IMR-90 (cell line): Measurements from ENCODE around the gene LMAN2L. TPM values are rescaled to one million over a fixed set of nuclear protein-coding genes. Genes with fewer than 3 reads are reported as not detected.

Source experiments
- ATAC-seq: fragments of 200-7000 bp; cut with Tn5 transposase; 2 replicates; pipeline ENCODE4 v1.9.1; 2020; ENCODE audit warnings: low read depth, mild to moderate bottlenecking, moderate library complexity
- BruUV-seq: library from RNA; stranded (reverse); fragments of 400-500 nt; replicated peaks from 2 replicates; lab custom pipeline; 2021; lab: Mats Ljungman, UMichigan
- CTCF ChIA-PET: fragments of 300-600 bp; formaldehyde crosslinking; extraction: SDS; loops from one replicate; lab custom pipeline; 2021; ENCODE audit warnings: antibody characterized with exemption; lab: Yijun Ruan, JAX
- POLR2A ChIA-PET: fragments of 300-600 bp; sonication (Branson Sonifier 250); formaldehyde crosslinking; loops from one replicate; lab custom pipeline; 2022; ENCODE audit warnings: antibody characterized with exemption; ENCODE audit not compliant: unreplicated experiment; lab: Charles Lee
- DNase-seq: peaks from one replicate; pipeline ENCODE4 v3.0.0; 2013
- H2AFZ ChIP-seq: replicated peaks from 2 replicates; pipeline ENCODE3; 2013; ENCODE audit warnings: low read length, mild to moderate bottlenecking; ENCODE audit not compliant: poor library complexity
- H2AK5ac ChIP-seq: 2 replicates; pipeline ENCODE4 v1.6.1; 2013; ENCODE audit warnings: low read depth, low read length, inconsistent platforms
- H2AK9ac ChIP-seq: replicated peaks from 2 replicates; pipeline ENCODE3; 2013; ENCODE audit warnings: mild to moderate bottlenecking, low read depth, low read length, moderate library complexity; ENCODE audit not compliant: poor library complexity
- H2BK120ac ChIP-seq: 2 replicates; pipeline ENCODE4 v1.6.1; 2013; ENCODE audit warnings: low read depth, low read length, inconsistent platforms
- H2BK15ac ChIP-seq: 3 replicates; pipeline ENCODE4 v1.6.1; 2013; ENCODE audit warnings: low read depth, low read length, inconsistent platforms
- H2BK20ac ChIP-seq: 2 replicates; pipeline ENCODE4 v1.6.1; 2013; ENCODE audit warnings: low read depth, mild to moderate bottlenecking, inconsistent platforms, low read length, moderate library complexity
- H2BK5ac ChIP-seq: 2 replicates; pipeline ENCODE4 v1.6.1; 2013; ENCODE audit warnings: mild to moderate bottlenecking, low read depth, low read length, inconsistent platforms; ENCODE audit not compliant: poor library complexity, severe bottlenecking
- H3K14ac ChIP-seq: replicated peaks from 2 replicates; pipeline ENCODE4 v1.6.1; 2013; ENCODE audit warnings: low read depth, low read length, inconsistent platforms
- H3K18ac ChIP-seq: 2 replicates; pipeline ENCODE4 v1.6.1; 2013; ENCODE audit warnings: low read depth, low read length, control low read depth
- H3K23ac ChIP-seq: 2 replicates; pipeline ENCODE4 v1.6.1; 2013; ENCODE audit warnings: low read depth, low read length, inconsistent platforms
- H3K27ac ChIP-seq: 2 replicates; pipeline ENCODE4 v1.5.1; 2013; ENCODE audit warnings: mild to moderate bottlenecking, control low read depth, low read length; ENCODE audit not compliant: insufficient read depth
- H3K27me3 ChIP-seq: 2 replicates; pipeline ENCODE4 v1.6.1; 2013; ENCODE audit warnings: low read length; ENCODE audit not compliant: control insufficient read depth, insufficient read depth
- H3K36me3 ChIP-seq: 2 replicates; pipeline ENCODE4 v1.6.1; 2013; ENCODE audit warnings: low read length, mixed read lengths; ENCODE audit not compliant: control insufficient read depth, insufficient read depth
- H3K4ac ChIP-seq: 2 replicates; pipeline ENCODE4 v1.6.1; 2013; ENCODE audit warnings: low read depth, low read length, inconsistent platforms
- H3K4me1 ChIP-seq: 2 replicates; pipeline ENCODE4 v1.6.1; 2013; ENCODE audit warnings: low read length, mixed read lengths; ENCODE audit not compliant: control insufficient read depth, insufficient read depth
- H3K4me2 ChIP-seq: 2 replicates; pipeline ENCODE4 v1.6.1; 2013; ENCODE audit warnings: low read depth, mild to moderate bottlenecking, control low read depth, low read length, moderate library complexity
- H3K4me3 ChIP-seq: 2 replicates; pipeline ENCODE4 v1.5.1; 2013; ENCODE audit warnings: low read depth, mild to moderate bottlenecking, control low read depth, low read length, moderate library complexity; ENCODE audit not compliant: insufficient read depth
- H3K56ac ChIP-seq: 2 replicates; pipeline ENCODE4 v1.6.1; 2013; ENCODE audit warnings: low read length, inconsistent platforms; ENCODE audit not compliant: insufficient read depth; ENCODE audit errors: extremely low read depth
- H3K79me1 ChIP-seq, 2 experiments: 2 replicates each; pipeline ENCODE4 v1.6.1; 2013; ENCODE audit warnings: low read length in 2 of 2, inconsistent platforms in 1 of 2, low read depth in 1 of 2
- H3K9ac ChIP-seq: 2 replicates; pipeline ENCODE4 v1.6.1; 2013; ENCODE audit warnings: low read depth, low read length, control low read depth
- H3K9me1 ChIP-seq: 2 replicates; pipeline ENCODE4 v1.6.1; 2013; ENCODE audit warnings: low read length, inconsistent platforms; ENCODE audit not compliant: insufficient read depth
- H3K9me3 ChIP-seq: 2 replicates; pipeline ENCODE4 v1.6.1; 2013; ENCODE audit warnings: low read length; ENCODE audit not compliant: control insufficient read depth, insufficient read depth
- H4K20me1 ChIP-seq: 2 replicates; pipeline ENCODE4 v1.6.1; 2013; ENCODE audit warnings: low read length, inconsistent platforms; ENCODE audit not compliant: insufficient read depth
- H4K5ac ChIP-seq: 2 replicates; pipeline ENCODE4 v1.6.1; 2013; ENCODE audit warnings: mild to moderate bottlenecking, low read depth, low read length, control low read depth
- H4K8ac ChIP-seq, 2 experiments: 2 replicates each; pipeline ENCODE4 v1.6.1; 2013; ENCODE audit warnings: low read depth in 2 of 2, low read length in 2 of 2, control low read depth in 1 of 2, inconsistent platforms in 1 of 2
- H4K91ac ChIP-seq: 2 replicates; pipeline ENCODE4 v1.6.1; 2013; ENCODE audit warnings: low read depth, low read length, inconsistent platforms; ENCODE audit not compliant: insufficient read depth
- CEBPB ChIP-seq: IDR thresholded peaks from 2 replicates; pipeline ENCODE4 v1.6.1; 2012; ENCODE audit warnings: low read depth, low read length, improper control_type of control experiment
- CHD1 ChIP-seq: IDR thresholded peaks from 2 replicates; pipeline ENCODE4 v1.6.1; 2012; ENCODE audit warnings: low read depth, low read length, improper control_type of control experiment
- MXI1 ChIP-seq: IDR thresholded peaks from 2 replicates; pipeline ENCODE4 v1.6.1; 2012; ENCODE audit warnings: low read depth, mild to moderate bottlenecking, low read length, moderate library complexity, borderline replicate concordance
- POLR2A ChIP-seq: IDR thresholded peaks from 2 replicates; pipeline ENCODE4 v1.6.1; 2012; ENCODE audit warnings: mild to moderate bottlenecking, low read depth, low read length
- RCOR1 ChIP-seq: IDR thresholded peaks from 2 replicates; pipeline ENCODE4 v1.6.1; 2012; ENCODE audit warnings: mild to moderate bottlenecking, low read length, improper control_type of control experiment; ENCODE audit not compliant: insufficient replicate concordance
- RFX5 ChIP-seq: IDR thresholded peaks from 2 replicates; pipeline ENCODE4 v1.8.0; 2012; ENCODE audit warnings: low read depth, mild to moderate bottlenecking, low read length, moderate library complexity
- SMC3 ChIP-seq: fragments of 150-350 bp; IDR thresholded peaks from 2 replicates; pipeline ENCODE4 v1.6.1; 2016; ENCODE audit warnings: low read depth, mild to moderate bottlenecking, antibody characterized with exemption, low read length, moderate library complexity
- USF2 ChIP-seq: fragments of 150-350 bp; IDR thresholded peaks from 2 replicates; pipeline ENCODE4 v1.6.1; 2017; ENCODE audit warnings: mild to moderate bottlenecking, antibody characterized with exemption, low read length, low read depth
- WGBS, 2 experiments: methylation state at CpG; one replicate each; pipeline versions ENCODE4 v1.1.5 to v1.1.7; 2013; ENCODE audit warnings: missing lambda C conversion rate in 2 of 2; ENCODE audit not compliant: insufficient read length in 1 of 2; ENCODE audit errors: extremely low coverage in 2 of 2; 5-methylcytosine and 5-hydroxymethylcytosine counted together
- dilution Hi-C: fragments of 300-500 bp; cut with HindIII; formaldehyde crosslinking; loops from one replicate; pipeline ENCODE4 v1.14.3; 2018; ENCODE audit warnings: low sequenced_read_pairs; ENCODE audit not compliant: unreplicated experiment
- in situ Hi-C: fragments of 300-500 bp; cut with MboI; formaldehyde crosslinking; loops from 3 replicates; pipeline ENCODE4 v1.14.3; 2019; ENCODE audit warnings: low sequenced_read_pairs, inconsistent platforms, mixed read lengths
- intact Hi-C: fragments of 100-400 bp; cut with micrococcal nuclease; formaldehyde crosslinking; loops from 2 replicates; pipeline ENCODE4 v1.10.0; 2022
- polyA plus RNA-seq, 3 experiments: library from polyadenylated mRNA; depleted of rRNA; stranded (reverse); fragments of >200 nt; gene quantifications; 2 replicates each; pipeline ENCODE4 v1.2.3, GENCODE V29; 2012; ENCODE audit warnings: low replicate concordance in 1 of 3
- total RNA-seq: library from RNA; depleted of rRNA; stranded (reverse); fragments of >200 nt; gene quantifications from 2 replicates; pipeline ENCODE4 v1.2.3, GENCODE V29; 2012

Gene LMAN2L
- total and polyA plus RNA-seq, 2 of the 4 experiments (the other 2 are of a cell fraction): 22.5 to 22.9 TPM

- Histone ChIP-seq H3K27me3 (no peaks in the 10 kb centered on the region), H3K18ac (no peak overlapping the region)
Measured at GRCh38 chr2:96702098-96702785, 37.6 kb downstream of the LMAN2L start.

More at GRCh38 chr2:96702098-96702785, 37.6 kb downstream of the LMAN2L start:
- in situ Hi-C loops: no loop called here
- Histone ChIP-seq H4K20me1 (no peaks in the 10 kb centered on the region), H2BK5ac (no peak overlapping the region), H3K9ac (no peak overlapping the region), H3K23ac (no peak overlapping the region), H3K4me2 (no peak overlapping the region), H3K79me1 (no peaks in the 10 kb centered on the region; a peak in 1 of 4 replicates), H4K91ac (no peak overlapping the region), H3K9me3 (no peaks in the 10 kb centered on the region), H3K4ac (no peak overlapping the region), H3K27ac (no peak overlapping the region), H2BK15ac (no peak overlapping the region), H2AFZ (no peak overlapping the region), H3K56ac (no peak overlapping the region), H3K9me1 (peaks cover 12% of the 10 kb centered on the region), H2BK20ac (no peak overlapping the region), H4K8ac (no peak overlapping the region), H3K14ac (no peak overlapping the region), H2AK9ac (no peak overlapping the region), H2BK120ac (no peak overlapping the region), H2AK5ac (no peak overlapping the region), H3K36me3 (peaks cover 24% of the 10 kb centered on the region), H3K4me3 (no peak overlapping the region), H4K5ac (no peak overlapping the region), H3K4me1 (no peaks in the 10 kb centered on the region)
- BruUV-seq: no TSS peak
- TF ChIP-seq USF2 (no peak), CEBPB (no peak), CHD1 (no peak), RFX5 (no peak), RCOR1 (no peak), MXI1 (no peak), SMC3 (no peak), POLR2A (no peak)
- dilution Hi-C loops: no loop called here
- WGBS, 2 experiments: 100% methylated on average over 1 of the region's 17 CpGs; no CpG with 5 or more reads in 1 of the 2 experiments
- ChIA-PET CTCF (no interaction called here), POLR2A (no interaction called here)
- DNase-seq: no peak
- ATAC-seq: no peak
- intact Hi-C loops: no loop called here
